Stimulated activated naive CD8-positive, alpha-beta T cell treated with anti-CD3 and anti-CD28 coated beads, Interleukin-15, Interleukin-2, amounts not matched to agents 100 U/mL and 50 U/mL, for 24 hours (primary cell): Measurements from ENCODE around the gene ANAPC2.
A peak's percentile ranks its signal among the peaks of the same experiment; 100 is the strongest.

Source experiments
- ATAC-seq: fragments of 150-1000 bp; cut with Tn5 transposase; one replicate; pipeline ENCODE4 v1.10.0; 2021
- DNase-seq: peaks from one replicate; pipeline ENCODE4 v3.0.0; 2021

Gene ANAPC2

GRCh38 chr9:137188490-137189296, at the start of gene ANAPC2, which contains the start of gene SSNA1:
TSS of gene ANAPC2 (minus strand) at chr9:137188560. CDS start at chr9:137188532, 28 bp downstream.
TSS of gene SSNA1 (plus strand) at chr9:137188676. CDS start at chr9:137188727, 51 bp downstream.
- ATAC-seq (peak; percentile 82), DNase-seq (peak; percentile 97)

GRCh38 chr9:137236936-137237421, 48.6 kb upstream of the ANAPC2 start:
- no peak for DNase-seq
- no peak for ATAC-seq

DNA sequence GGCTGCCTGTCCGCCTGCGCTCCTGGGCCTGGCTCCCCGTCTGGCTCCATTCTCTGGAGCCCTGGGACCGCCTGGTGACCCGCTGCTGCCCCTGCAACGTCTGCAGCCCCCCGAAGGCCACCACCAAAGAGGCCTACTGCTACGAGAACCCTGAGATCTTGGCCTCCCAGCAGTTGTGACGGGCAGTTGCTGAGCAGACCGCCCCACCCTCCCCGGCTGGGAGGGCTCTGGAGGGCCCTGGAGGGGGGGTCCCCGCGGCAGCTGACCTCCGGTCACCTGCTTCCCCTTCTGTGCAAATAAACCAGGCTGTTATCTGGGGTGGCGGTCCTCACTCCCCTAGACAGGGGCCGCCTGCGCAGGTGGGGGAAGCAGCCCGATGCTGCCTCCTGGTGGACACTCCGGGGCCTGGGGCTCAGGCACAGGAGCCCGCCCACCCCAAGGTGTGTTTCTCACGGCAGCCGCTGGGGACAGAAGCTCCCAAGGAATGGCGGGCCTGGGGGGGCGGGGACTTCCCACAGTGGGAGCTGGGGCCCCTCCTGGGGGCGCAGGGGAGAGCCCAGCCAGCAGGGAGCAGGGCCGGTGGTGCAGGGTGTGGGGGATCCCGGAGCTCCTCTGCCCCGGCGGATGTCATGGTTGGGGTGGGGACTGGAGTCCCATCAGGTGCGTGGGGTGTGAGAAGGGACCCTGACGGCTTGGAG, 48.0 kb upstream of the ANAPC2 start:
- ATAC-seq, result peak; percentile 38

GRCh38 chr9:137235424-137236237, 47.3 kb upstream of the ANAPC2 start:
- no peak for DNase-seq
- ATAC-seq, result no peak

More for the DNA sequence above, 48.0 kb upstream of the ANAPC2 start:
- peak; percentile 97 for DNase-seq

- DNase-seq, result no peak
- no peak for ATAC-seq
Measured at GRCh38 chr9:137234758-137235423, 46.5 kb upstream of the ANAPC2 start.

DNA sequence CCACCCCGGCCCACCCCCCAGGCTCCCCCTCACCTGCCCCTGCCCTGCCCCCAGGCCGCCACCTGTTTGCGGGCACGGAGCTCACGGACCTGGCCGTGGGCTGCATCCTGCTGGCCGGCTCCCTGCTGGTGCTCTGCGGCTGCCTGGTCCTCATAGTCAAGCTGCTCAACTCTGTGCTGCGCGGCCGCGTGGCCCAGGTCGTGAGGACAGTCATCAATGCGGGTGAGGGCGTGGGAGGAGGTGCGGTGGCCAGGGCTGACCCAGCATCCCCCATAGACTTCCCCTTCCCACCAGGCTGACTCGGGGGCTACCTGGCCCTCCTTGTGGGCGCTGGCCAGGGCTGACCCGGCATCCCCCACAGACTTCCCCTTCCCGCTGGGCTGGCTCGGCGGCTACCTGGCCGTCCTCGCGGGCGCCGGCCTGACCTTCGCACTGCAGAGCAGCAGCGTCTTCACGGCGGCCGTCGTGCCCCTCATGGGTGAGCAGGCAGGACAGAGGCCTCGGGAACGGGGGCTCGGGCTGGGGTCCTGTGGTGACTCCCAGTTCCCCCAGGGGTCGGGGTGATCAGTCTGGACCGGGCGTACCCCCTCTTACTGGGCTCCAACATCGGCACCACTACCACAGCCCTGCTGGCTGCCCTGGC, 45.8 kb upstream of the ANAPC2 start:
- ATAC-seq, result no peak

DNA sequence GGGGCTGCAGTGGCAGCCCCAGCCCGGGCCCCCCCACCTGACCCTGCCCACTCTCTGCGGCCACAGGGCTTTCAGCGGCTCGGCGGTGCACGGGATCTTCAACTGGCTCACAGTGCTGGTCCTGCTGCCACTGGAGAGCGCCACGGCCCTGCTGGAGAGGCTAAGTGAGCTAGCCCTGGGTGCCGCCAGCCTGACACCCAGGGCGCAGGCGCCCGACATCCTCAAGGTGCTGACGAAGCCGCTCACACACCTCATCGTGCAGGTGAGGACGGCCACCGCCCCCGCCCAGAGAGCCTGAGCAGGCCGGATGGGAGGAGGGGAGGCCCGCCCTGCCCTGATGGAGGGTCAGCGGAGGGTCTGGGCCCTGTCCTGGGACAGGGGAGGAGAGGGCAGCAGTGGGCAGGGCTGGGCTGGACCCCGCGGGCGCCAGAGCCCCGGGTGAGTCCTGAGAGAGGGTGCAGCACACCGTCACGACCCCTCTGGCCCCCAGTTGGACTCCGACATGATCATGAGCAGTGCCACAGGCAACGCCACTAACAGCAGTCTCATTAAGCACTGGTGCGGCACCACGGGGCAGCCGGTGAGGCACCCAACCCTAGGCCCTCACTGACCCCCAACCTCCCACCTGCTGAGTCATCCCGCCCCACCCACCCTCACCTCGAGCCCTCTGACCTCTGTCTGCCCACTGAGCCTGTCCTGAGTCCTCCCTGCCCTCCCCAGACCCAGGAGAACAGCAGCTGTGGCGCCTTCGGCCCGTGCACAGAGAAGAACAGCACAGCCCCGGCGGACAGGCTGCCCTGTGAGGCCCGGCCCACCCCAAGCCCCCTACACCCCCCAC, 45.0 kb upstream of the ANAPC2 start:
- no peak for DNase-seq
- no peak for ATAC-seq

More for the DNA sequence above, 45.8 kb upstream of the ANAPC2 start:
- no peak for DNase-seq

GRCh38 chr9:137232510-137232909, 44.1 kb upstream of the ANAPC2 start:
- no peak for ATAC-seq

GRCh38 chr9:137232101-137232500, 43.7 kb upstream of the ANAPC2 start:
- ATAC-seq (no peak), DNase-seq (no peak)

More at GRCh38 chr9:137232510-137232909, 44.1 kb upstream of the ANAPC2 start:
- no peak for DNase-seq

DNA sequence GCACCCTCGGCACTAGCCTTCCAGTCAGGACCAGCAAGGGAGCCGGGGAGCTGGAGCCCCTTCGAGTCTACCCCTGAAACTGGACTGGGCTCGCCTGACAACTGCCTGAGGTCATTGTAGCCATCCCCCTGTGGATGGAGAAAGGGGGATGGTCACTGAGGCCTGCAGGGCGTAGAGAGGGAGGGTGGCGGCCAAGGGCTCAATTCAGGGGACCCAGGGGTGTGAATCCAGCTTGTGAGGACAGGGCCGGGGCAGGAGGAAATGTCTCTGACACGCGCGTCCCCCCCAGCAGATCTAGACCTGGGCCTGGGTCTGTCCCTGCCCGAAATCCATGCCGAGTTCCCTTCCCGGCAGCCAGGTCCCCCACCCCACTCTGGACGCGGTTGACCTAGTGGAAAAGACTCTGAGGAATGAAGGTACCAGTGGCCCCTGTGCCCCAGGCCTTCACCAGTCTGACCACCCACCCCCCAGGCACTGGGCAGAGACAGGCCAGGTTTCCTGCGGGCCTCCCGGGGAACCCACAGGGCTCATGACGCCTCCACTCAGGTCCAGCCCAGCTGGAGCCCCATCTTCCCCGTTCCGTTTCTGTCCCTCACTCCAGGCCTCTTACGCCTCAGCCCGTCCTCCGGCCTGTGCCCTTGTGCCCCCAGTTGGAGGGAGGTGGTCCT, 43.1 kb upstream of the ANAPC2 start:
- DNase-seq (no peak), ATAC-seq (no peak)

DNA sequence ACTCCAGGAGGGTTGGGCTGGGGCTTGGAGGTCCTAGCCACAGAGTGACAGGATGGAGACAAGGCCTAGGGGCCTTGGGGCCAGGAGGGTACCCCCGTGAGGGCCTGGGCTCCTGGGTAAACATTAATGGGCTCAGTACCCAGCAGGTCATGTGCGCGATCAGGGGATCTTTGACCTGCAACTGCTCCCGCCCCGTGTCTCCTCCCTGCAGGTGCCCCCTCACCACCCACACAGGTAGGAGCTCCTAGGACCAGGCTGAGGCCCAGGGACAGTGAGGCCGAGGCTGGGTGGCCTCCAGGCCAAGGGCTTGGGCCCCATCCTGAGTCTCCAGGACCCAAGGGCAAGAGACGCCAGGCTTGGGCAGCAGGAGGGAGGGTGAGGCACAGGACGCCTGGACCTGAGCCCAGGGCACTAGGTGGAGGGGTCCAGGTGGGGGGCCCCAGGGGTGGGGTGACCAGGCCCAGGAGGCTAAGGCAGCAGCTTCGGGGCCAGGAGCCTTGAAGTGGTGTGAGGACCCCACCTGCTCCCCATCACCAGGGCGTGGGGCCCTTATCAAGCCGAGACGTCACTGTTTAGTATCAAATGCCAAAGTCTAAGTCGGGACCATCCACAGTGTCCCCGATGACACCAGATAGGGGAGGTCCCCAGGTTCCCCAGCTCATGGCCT, 42.5 kb upstream of the ANAPC2 start, which contains the start of gene SLC34A3:
Gene SLC34A3 (plus strand): TSS at position 197 of the 667 bp plus-strand sequence. CDS start 802 bp downstream, outside the sequence.
- DNase-seq, result no peak
- no peak for ATAC-seq

DNA sequence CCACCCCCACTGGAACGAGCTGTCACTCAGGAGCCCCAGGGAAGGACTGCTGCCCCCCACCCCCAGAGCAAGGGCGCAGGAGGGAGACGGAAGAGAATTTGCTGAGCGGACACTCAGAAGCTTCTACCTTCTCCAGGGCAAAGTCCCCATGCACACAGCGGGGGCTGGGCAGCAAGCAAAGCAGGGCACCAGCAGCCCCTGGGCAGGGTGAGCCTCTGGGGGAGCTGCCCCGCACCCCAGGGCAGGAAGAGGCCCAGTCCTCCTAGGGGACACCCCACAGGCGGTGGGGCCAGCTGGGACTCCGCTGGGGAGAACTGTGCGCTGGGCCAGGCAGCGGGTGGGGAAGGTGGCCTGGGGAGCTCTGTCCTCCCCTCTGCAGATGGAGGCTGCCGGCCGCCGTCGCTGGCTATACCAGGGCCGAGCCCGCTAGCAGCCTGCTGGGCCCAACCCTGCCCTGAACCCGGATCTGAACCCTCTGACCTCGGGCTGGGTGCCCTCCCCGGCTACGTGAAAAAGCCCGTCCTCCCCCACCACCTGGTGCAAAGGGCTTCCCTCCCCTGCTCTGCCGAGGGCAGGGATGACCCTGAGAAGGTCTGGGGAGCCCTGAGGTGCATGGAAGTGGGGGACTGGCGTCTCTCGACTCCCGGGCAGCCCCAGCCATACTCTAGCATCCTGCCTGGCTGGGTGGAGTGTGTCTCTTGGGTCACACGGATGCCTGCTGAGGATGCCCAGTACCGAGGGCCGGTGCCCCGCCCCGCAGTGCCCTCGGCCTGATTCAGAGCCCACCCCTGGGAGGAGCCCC, 41.7 kb upstream of the ANAPC2 start:
- DNase-seq, result no peak
- no peak for ATAC-seq

GRCh38 chr9:137228968-137229896, 40.9 kb upstream of the ANAPC2 start:
- ATAC-seq, result no peak
- no peak for DNase-seq

DNA sequence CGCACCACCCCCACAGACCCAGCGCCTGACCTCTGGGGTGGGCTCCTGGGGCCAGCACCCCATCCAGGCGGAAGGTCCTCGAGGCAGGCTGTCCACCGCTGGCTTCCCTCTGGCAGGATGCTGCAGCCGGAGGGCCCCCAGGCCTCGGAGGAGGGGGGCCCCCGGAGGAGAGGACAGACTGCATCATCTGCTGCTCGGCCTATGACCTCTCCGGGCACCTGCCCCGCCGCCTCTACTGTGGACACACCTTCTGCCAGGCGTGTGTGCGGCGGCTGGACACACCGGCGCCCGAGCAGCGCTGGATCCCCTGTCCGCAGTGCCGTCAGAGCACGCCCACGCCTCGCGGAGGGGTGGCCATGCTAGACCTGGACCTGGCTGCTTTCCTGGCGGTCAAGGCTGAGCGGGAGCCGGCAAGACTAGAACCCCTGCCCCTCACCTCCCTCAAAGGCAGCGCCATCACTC, 40.2 kb upstream of the ANAPC2 start:
- ATAC-seq (no peak), DNase-seq (no peak)

- ATAC-seq, result no peak
Measured at GRCh38 chr9:137227853-137228505, 39.6 kb upstream of the ANAPC2 start.

More at GRCh38 chr9:137227853-137228505, 39.6 kb upstream of the ANAPC2 start:
- no peak for DNase-seq
